K562 (cell line): ENCODE results near the gene BAG1. TPM values are rescaled to one million over a fixed set of nuclear protein-coding genes. Genes with fewer than 3 reads are reported as not detected.
A peak's percentile ranks its signal among the peaks of the same experiment; 100 is the strongest.

Experiments used
- ATAC-seq: fragments of 200-7000 bp; cut with Tn5 transposase; 3 replicates; pipeline ENCODE4 v1.9.1; 2020; ENCODE audit warnings: moderate library complexity
- BruUV-seq: library from RNA; stranded (reverse); fragments of 400-500 nt; replicated peaks from 2 replicates; lab custom pipeline; 2021; lab: Mats Ljungman, UMichigan
- CTCF ChIA-PET: fragments of 300-600 bp; formaldehyde crosslinking; extraction: SDS; loops from one replicate; lab custom pipeline; 2021; ENCODE audit warnings: low intra/inter-chr PET ratio; lab: Yijun Ruan, JAX
- POLR2A ChIA-PET: fragments of 300-600, 350-650 bp; sonication (Branson Sonifier 250); formaldehyde crosslinking; extraction: SDS; loops from one replicate; lab custom pipeline; 2021; ENCODE audit warnings: antibody characterized with exemption, inconsistent platforms; lab: Yijun Ruan, JAX
- DNase-seq, 4 experiments: peaks; one replicate each; pipeline versions ENCODE4 v3.0.0 to v3.0.0-alpha.2; 2011 to 2018; ENCODE audit warnings: low spot score in 3 of 4, mixed read lengths in 3 of 4; ENCODE audit errors: extremely low read depth in 1 of 4
- FAIRE-seq: peaks from 2 replicates; lab custom pipeline; 2011; peaks lifted over from hg19 to GRCh38; lab: Jason Lieb, UNC
- H2AFZ ChIP-seq: 2 replicates; pipeline ENCODE4 v1.6.0; 2011; ENCODE audit warnings: low read depth, low read length, control low read depth, inconsistent platforms
- H3K27ac ChIP-seq: fragments of 200-600 bp; 3 replicates; pipeline ENCODE4 v1.8.0; 2011; ENCODE audit warnings: low read depth, mild to moderate bottlenecking, control low read depth, inconsistent platforms, low read length, moderate library complexity, mixed read lengths; ENCODE audit errors: extremely low read depth
- H3K27me3 ChIP-seq, 2 experiments: fragments of 300-600 bp in 1 of 2; 2 replicates in 1 of 2; 3 replicates in 1 of 2; pipeline versions ENCODE4 v1.6.0 to v1.8.0; 2011; ENCODE audit warnings: inconsistent platforms in 2 of 2, low read length in 2 of 2, mild to moderate bottlenecking in 1 of 2, mixed read lengths in 1 of 2, moderate library complexity in 1 of 2; ENCODE audit not compliant: control insufficient read depth in 2 of 2, insufficient read depth in 2 of 2
- H3K36me3 ChIP-seq: fragments of 300-600 bp; 3 replicates; pipeline ENCODE4 v1.8.0; 2011; ENCODE audit warnings: mild to moderate bottlenecking, low read length, inconsistent platforms; ENCODE audit not compliant: control insufficient read depth, insufficient read depth
- H3K4me1 ChIP-seq, 2 experiments: fragments of 200-600 bp in 1 of 2; replicated peaks in 1 of 2; 2 replicates in 1 of 2; 3 replicates in 1 of 2; pipeline versions ENCODE4 v1.5.1 to v1.8.0; 2011; ENCODE audit warnings: inconsistent platforms in 2 of 2, low read length in 2 of 2, mild to moderate bottlenecking in 1 of 2, mixed read lengths in 1 of 2, moderate library complexity in 1 of 2; ENCODE audit not compliant: control insufficient read depth in 2 of 2, insufficient read depth in 2 of 2
- H3K4me2 ChIP-seq: 2 replicates; pipeline ENCODE4 v1.6.1; 2011; ENCODE audit warnings: low read length, control low read depth, inconsistent platforms, mixed read lengths; ENCODE audit not compliant: insufficient read depth
- H3K4me3 ChIP-seq: fragments of 200-600 bp; sonication (generic), shearing (Covaris generic); 2 replicates; pipeline ENCODE4 v1.5.1; 2016; ENCODE audit warnings: control low read depth, inconsistent platforms
- H3K79me2 ChIP-seq: fragments of 200-600 bp; 3 replicates; pipeline ENCODE4 v1.8.0; 2011; ENCODE audit warnings: low read length, inconsistent platforms; ENCODE audit not compliant: control insufficient read depth, insufficient read depth
- H3K9ac ChIP-seq, 2 experiments: 2 replicates each; pipeline versions ENCODE4 v1.6.0 to v1.6.1; 2011; ENCODE audit warnings: low read depth in 2 of 2, low read length in 2 of 2, control low read depth in 1 of 2, inconsistent platforms in 1 of 2, mild to moderate bottlenecking in 1 of 2, mixed read lengths in 1 of 2; ENCODE audit not compliant: insufficient read depth in 1 of 2
- H3K9me1 ChIP-seq: one replicate; pipeline ENCODE4 v1.6.0; 2011; ENCODE audit warnings: inconsistent platforms, mild to moderate bottlenecking, low read length, moderate library complexity; ENCODE audit not compliant: control insufficient read depth, insufficient read depth
- H3K9me3 ChIP-seq: replicated peaks from 2 replicates; pipeline ENCODE4 v1.5.1; 2011; ENCODE audit warnings: low read depth, low read length, inconsistent platforms; ENCODE audit not compliant: control insufficient read depth, insufficient read depth
- H4K20me1 ChIP-seq: replicated peaks from 2 replicates; pipeline ENCODE4 v1.6.1; 2011; ENCODE audit warnings: low read length, inconsistent platforms, mixed read lengths; ENCODE audit not compliant: control insufficient read depth, insufficient read depth
- CBFA2T2 ChIP-seq: fragments of 450-650 bp; conservative IDR thresholded peaks from 2 replicates; pipeline ENCODE4 v1.6.1; 2017; ENCODE audit warnings: mild to moderate bottlenecking
- CCNT2 ChIP-seq: IDR thresholded peaks from 2 replicates; pipeline ENCODE4 v1.6.1; 2011; ENCODE audit warnings: borderline replicate concordance, low read depth, mild to moderate bottlenecking, moderate library complexity, mixed read lengths, low read length; ENCODE audit not compliant: insufficient read length; ENCODE audit errors: extremely low read depth
- CEBPB ChIP-seq: fragments of 450-650 bp; IDR thresholded peaks from 2 replicates; pipeline ENCODE4 v1.6.1; 2016; ENCODE audit warnings: missing genetic modification characterization, missing compliant biosample characterization
- MEF2D ChIP-seq: conservative IDR thresholded peaks from 2 replicates; pipeline ENCODE4 v1.6.1; 2016; ENCODE audit warnings: low read depth, missing genetic modification characterization, missing compliant biosample characterization
- NEUROD1 ChIP-seq: fragments of 150-350 bp; IDR thresholded peaks from 2 replicates; pipeline ENCODE4 v1.6.1; 2014; ENCODE audit warnings: borderline replicate concordance, low read length, low read depth; ENCODE audit not compliant: partially characterized antibody
- NR2C1 ChIP-seq, 2 experiments: fragments of 450-650 bp; IDR thresholded peaks; 2 replicates each; pipeline ENCODE4 v1.6.1; 2017; ENCODE audit warnings: mild to moderate bottlenecking in 2 of 2, antibody characterized with exemption in 1 of 2, inconsistent platforms in 1 of 2, missing compliant biosample characterization in 1 of 2, missing genetic modification characterization in 1 of 2
- WGBS: fragments of 100-300 bp; shearing (Covaris generic); methylation state at CpG from one replicate; pipeline ENCODE4 v1.1.6; 2016; ENCODE audit warnings: low coverage, mixed read lengths; ENCODE audit not compliant: insufficient coverage; ENCODE audit errors: missing lambda C conversion rate; 5-methylcytosine and 5-hydroxymethylcytosine counted together
- in situ Hi-C: fragments of 300-500 bp; cut with MboI; formaldehyde crosslinking; loops from 4 replicates; pipeline ENCODE4 v1.15.0; 2018; ENCODE audit warnings: inconsistent platforms, mixed read lengths
- intact Hi-C: fragments of 100-400 bp; cut with micrococcal nuclease; formaldehyde crosslinking; loops from 2 replicates; pipeline ENCODE4 v1.14.2; 2022
- polyA plus RNA-seq, 8 experiments: library from polyadenylated mRNA; depleted of rRNA in 4 of 8; stranded (reverse) in 5 of 8; unstranded in 3 of 8; fragments of >200 nt; fragmentation: Nextera tagmentation in 2 of 8; fragmentation: Illumina TruSeq in 1 of 8; extraction: Ambion mirVana in 2 of 8; extraction: Trizol in 1 of 8; gene quantifications; 2 replicates each; pipeline versions ENCODE4 v1.2.1 to v1.2.3, GENCODE V29; 2011 to 2014; ENCODE audit warnings: inconsistent platforms in 1 of 8, missing spikeins in 1 of 8
- total RNA-seq, 7 experiments: library from RNA; depleted of rRNA in 6 of 7; stranded (reverse); fragments of >200 nt in 6 of 7; fragmentation: Illumina TruSeq in 2 of 7; extraction: Trizol in 2 of 7; gene quantifications; 2 replicates each; pipeline versions ENCODE4 v1.2.1 to v1.2.3, GENCODE V29; 2011 to 2021; ENCODE audit warnings: low replicate concordance in 1 of 7
- TF ChIP-seq, protein P1 (sequence below): conservative IDR thresholded peaks from 2 replicates; pipeline ENCODE4 v1.6.1; 2011; ENCODE audit warnings: low read depth, mild to moderate bottlenecking, low read length; ENCODE audit not compliant: control insufficient read depth
- TF ChIP-seq, protein P2 (sequence below), 2 experiments: fragments of 450-650 bp in 1 of 2; sonication (generic) in 1 of 2; formaldehyde crosslinking in 1 of 2; IDR thresholded peaks in 1 of 2; conservative IDR thresholded peaks in 1 of 2; 2 replicates each; pipeline versions ENCODE4 v1.6.1 to v1.8.1; 2016 to 2023; ENCODE audit warnings: mild to moderate bottlenecking in 2 of 2, moderate library complexity in 2 of 2, inconsistent platforms in 1 of 2, missing genetic modification reagents in 1 of 2

The BAG1 gene
- total and polyA plus RNA-seq, 9 of the 15 experiments (the other 6 are each of a cell fraction or from before 2014, with no cell fraction given), result 9.7 to 106 (median 56.9) TPM

DNA sequence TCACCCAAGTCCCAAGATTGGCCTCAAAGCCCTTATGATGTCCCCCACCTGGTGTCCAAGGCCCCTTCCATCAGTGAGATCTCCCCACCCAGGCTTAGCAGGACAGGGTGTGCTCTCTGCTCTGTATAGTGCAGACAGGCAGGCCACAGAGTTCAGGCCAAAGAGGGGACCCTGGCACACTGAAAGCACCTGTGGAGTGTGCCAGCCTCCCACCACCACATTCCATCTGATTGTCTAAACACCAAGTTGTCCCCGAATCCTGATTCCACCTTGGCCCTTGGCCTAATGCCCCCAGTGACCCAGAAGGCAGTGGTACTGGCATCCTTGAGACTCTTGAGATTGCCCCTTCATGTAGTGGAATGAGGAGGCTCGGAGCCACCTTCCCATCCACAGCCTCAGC is 19.2 kb downstream of the BAG1 start:
- H3K4me1 ChIP-seq, result peaks cover 6% of the 10 kb centered on the region in 2 experiments; a peak in 4 of 5 replicates
- no peaks in the 10 kb centered on the region for H3K9me1 ChIP-seq
- DNase-seq, result no peak
- in situ Hi-C loops (loop anchor here (25.0 kb wide), 2 partner anchors 683 to 858 kb away; partner anchors contain the start of genes ACO1, NDUFB6, SMIM27 and TOPORS), intact Hi-C loops (no loop called here)
- TF ChIP-seq, protein P1, sequence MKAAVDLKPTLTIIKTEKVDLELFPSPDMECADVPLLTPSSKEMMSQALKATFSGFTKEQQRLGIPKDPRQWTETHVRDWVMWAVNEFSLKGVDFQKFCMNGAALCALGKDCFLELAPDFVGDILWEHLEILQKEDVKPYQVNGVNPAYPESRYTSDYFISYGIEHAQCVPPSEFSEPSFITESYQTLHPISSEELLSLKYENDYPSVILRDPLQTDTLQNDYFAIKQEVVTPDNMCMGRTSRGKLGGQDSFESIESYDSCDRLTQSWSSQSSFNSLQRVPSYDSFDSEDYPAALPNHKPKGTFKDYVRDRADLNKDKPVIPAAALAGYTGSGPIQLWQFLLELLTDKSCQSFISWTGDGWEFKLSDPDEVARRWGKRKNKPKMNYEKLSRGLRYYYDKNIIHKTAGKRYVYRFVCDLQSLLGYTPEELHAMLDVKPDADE, result no peak
- H3K4me3 ChIP-seq, result no peak overlapping the region
- no peak overlapping the region for H3K4me2 ChIP-seq
- POLR2A ChIA-PET, result interaction anchor here (1.2 to 1.4 kb wide), 2 partner anchors 15 to 220 kb away, joined by 3 read pairs; partner anchors contain the start of gene DNAJA1
- CTCF ChIA-PET, result no interaction called here
- no peaks in the 10 kb centered on the region; the same call in 1 of the 2 replicates for H4K20me1 ChIP-seq
- H2AFZ ChIP-seq, result no peak overlapping the region
- 0 out of 3 replicates have a peak, but pooled peaks cover 5% of the 10 kb centered on the region for H3K36me3 ChIP-seq
- H3K27ac ChIP-seq, result no peak overlapping the region
- H3K9me3 ChIP-seq, result no peaks in the 10 kb centered on the region
- no peak for FAIRE-seq
- no peak for ATAC-seq
- no peak overlapping the region for H3K9ac ChIP-seq
- no peaks in the 10 kb centered on the region for H3K27me3 ChIP-seq
- no TSS peak for BruUV-seq
- 83% methylated on average over 2 of the region's 2 CpGs for WGBS
- no peaks in the 10 kb centered on the region for H3K79me2 ChIP-seq

DNA sequence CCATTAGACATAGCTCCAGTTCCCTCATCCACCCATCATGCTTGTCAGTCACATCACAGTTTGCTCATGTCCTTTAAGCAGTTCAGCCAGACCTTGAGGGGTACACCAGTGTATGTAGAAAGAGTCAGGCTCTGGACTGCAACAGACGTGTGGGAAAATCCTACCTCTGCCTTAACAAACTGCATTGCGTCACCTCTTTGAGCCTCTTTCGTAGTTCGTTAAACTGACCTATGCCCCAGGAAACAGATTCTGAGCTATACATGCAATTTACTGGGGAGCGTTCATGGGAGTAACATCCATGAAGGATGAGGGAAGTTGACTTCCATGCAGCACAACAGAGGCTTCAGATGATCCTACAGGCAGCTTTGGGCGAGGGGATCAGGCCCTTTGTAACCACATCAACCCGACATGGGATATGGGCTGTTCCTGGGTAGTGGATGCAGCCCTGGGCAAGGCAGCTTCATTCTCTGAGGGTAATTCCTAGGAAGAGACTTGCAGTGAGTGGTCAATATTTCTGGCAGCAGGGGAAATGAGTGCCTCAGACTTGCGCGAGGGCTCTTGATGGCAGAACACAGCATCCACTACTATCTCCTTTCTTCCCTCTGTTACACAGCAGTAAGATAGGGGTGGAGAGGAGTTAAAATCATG is 20.2 kb downstream of the BAG1 start:
- H3K27me3 ChIP-seq, result no peaks in the 10 kb centered on the region
- ATAC-seq (no peak), FAIRE-seq (no peak), DNase-seq (no peak)
- ChIA-PET POLR2A (interaction anchor here (1.2 kb wide), 1 partner anchor 219 kb away, joined by 3 read pairs; the partner anchor contains the start of gene DNAJA1), CTCF (no interaction called here)
- BruUV-seq, result no TSS peak
- H3K9me3 ChIP-seq, result no peaks in the 10 kb centered on the region
- TF ChIP-seq, protein P2, sequence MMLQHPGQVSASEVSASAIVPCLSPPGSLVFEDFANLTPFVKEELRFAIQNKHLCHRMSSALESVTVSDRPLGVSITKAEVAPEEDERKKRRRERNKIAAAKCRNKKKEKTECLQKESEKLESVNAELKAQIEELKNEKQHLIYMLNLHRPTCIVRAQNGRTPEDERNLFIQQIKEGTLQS (IDR thresholded peaks at IDR 0.05), result 0 out of 2 replicates have a peak, but pooled peaks have one; percentile 23
- TF ChIP-seq, protein P2 (CRISPR knock-in tag; conservative IDR thresholded peaks at IDR 0.05), result no peak
- TF ChIP-seq NR2C1 (IDR thresholded peaks at IDR 0.05), result no peak
- 0 out of 2 replicates have a peak, but pooled peaks have one; percentile 35 for TF ChIP-seq NR2C1 (tag; IDR thresholded peaks at IDR 0.05)
- no peak for TF ChIP-seq CCNT2
- TF ChIP-seq NEUROD1, result no peak
- TF ChIP-seq CEBPB (tag), result peak; percentile 60
- no peak for TF ChIP-seq CBFA2T2
- no peak for TF ChIP-seq MEF2D (tag)
- H3K79me2 ChIP-seq, result no peaks in the 10 kb centered on the region
- peaks cover 16 to 17% of the 10 kb centered on the region in 2 experiments; a peak in 4 of 5 replicates for H3K4me1 ChIP-seq
- no peak overlapping the region for H2AFZ ChIP-seq
- H3K9ac ChIP-seq, result no peak overlapping the region
- 71% methylated on average over 7 of the region's 9 CpGs for WGBS
- no peak overlapping the region for H3K4me3 ChIP-seq
- no peak overlapping the region for H3K4me2 ChIP-seq
- H4K20me1 ChIP-seq, result no peaks in the 10 kb centered on the region
- in situ Hi-C loops, result loop anchor here (25.0 kb wide), 2 partner anchors 682 to 857 kb away; partner anchors contain the start of genes ACO1, NDUFB6, SMIM27 and TOPORS
- H3K27ac ChIP-seq, result no peak overlapping the region
- no peaks in the 10 kb centered on the region for H3K9me1 ChIP-seq
- 0 out of 3 replicates have a peak, but pooled peaks cover 3% of the 10 kb centered on the region for H3K36me3 ChIP-seq
- intact Hi-C loops, result no loop called here
